Measurements from ENCODE around the gene DOCK8. TPM values are rescaled to one million over a fixed set of nuclear protein-coding genes. Genes with fewer than 3 reads are reported as not detected.

DOCK8 gene
- total RNA-seq, 1 experiment from 2014 or later: 1.4 TPM

GRCh38 chr9:306907-307306, 92.2 kb downstream of the DOCK8 start:
- no peak overlapping the region for H2BK15ac ChIP-seq (ENCODE audit: low read depth, low read length)
- H3K27me3 Mint-ChIP-seq (ENCODE audit: low read depth): no peaks in the 10 kb centered on the region
- no peaks in the 10 kb centered on the region for H3K27me3 ChIP-seq (ENCODE audit: insufficient read depth, low read length)
- no peak overlapping the region for H2BK120ac ChIP-seq (ENCODE audit: low read depth, low read length, poor library complexity, severe bottlenecking)
- no peaks in the 10 kb centered on the region for H3K23me2 ChIP-seq (ENCODE audit: insufficient read length, low read depth, low read length, poor library complexity, severe bottlenecking)
- H3K14ac ChIP-seq (ENCODE audit: insufficient read depth, low read length): no peak overlapping the region
- H3K9me3 ChIP-seq (ENCODE audit: control insufficient read depth, low read depth, low read length): no peaks in the 10 kb centered on the region
- H3T11ph ChIP-seq (ENCODE audit: low read length): no peak overlapping the region
- H3K9me3 Mint-ChIP-seq: peaks cover 0 to 3% of the 10 kb centered on the region in 2 experiments; a peak in 2 of 5 replicates
- no peak overlapping the region for H4K8ac ChIP-seq (replicated peaks; ENCODE audit: insufficient read length, low read depth, low read length)
- H3K4me1 Mint-ChIP-seq: peaks cover 3 to 9% of the 10 kb centered on the region in 2 experiments
- H3K56ac ChIP-seq (ENCODE audit: insufficient read length, low read depth, low read length): no peak overlapping the region
- H3K9ac ChIP-seq (ENCODE audit: extremely low read depth, insufficient read length, low read length): no peak overlapping the region
- H2AFZ ChIP-seq (ENCODE audit: low read length): no peak overlapping the region
- no peaks in the 10 kb centered on the region for H3K4me1 ChIP-seq (ENCODE audit: insufficient read depth, low read length)
- H3K23ac ChIP-seq (ENCODE audit: insufficient read length, low read depth, low read length): no peak overlapping the region
- H3K27ac ChIP-seq (ENCODE audit: insufficient read length, low read depth, low read length): no peak overlapping the region
- no peaks in the 10 kb centered on the region for H3K79me1 ChIP-seq (ENCODE audit: insufficient read depth, low read depth, low read length, poor library complexity, severe bottlenecking)
- H2BK12ac ChIP-seq (ENCODE audit: insufficient read length, low read depth, low read length): no peak overlapping the region
- no peak overlapping the region for H2BK20ac ChIP-seq (ENCODE audit: low read depth, low read length, poor library complexity, severe bottlenecking)
- peak; percentile 35 for DNase-seq
- no peak overlapping the region for H3K4me3 Mint-ChIP-seq
- TF ChIP-seq, protein P1, sequence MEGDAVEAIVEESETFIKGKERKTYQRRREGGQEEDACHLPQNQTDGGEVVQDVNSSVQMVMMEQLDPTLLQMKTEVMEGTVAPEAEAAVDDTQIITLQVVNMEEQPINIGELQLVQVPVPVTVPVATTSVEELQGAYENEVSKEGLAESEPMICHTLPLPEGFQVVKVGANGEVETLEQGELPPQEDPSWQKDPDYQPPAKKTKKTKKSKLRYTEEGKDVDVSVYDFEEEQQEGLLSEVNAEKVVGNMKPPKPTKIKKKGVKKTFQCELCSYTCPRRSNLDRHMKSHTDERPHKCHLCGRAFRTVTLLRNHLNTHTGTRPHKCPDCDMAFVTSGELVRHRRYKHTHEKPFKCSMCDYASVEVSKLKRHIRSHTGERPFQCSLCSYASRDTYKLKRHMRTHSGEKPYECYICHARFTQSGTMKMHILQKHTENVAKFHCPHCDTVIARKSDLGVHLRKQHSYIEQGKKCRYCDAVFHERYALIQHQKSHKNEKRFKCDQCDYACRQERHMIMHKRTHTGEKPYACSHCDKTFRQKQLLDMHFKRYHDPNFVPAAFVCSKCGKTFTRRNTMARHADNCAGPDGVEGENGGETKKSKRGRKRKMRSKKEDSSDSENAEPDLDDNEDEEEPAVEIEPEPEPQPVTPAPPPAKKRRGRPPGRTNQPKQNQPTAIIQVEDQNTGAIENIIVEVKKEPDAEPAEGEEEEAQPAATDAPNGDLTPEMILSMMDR (conservative IDR thresholded peaks at IDR 0.05): peak; percentile 59
- H4K5ac ChIP-seq (ENCODE audit: insufficient read length, low read depth, low read length): no peak overlapping the region
- H3K4ac ChIP-seq (ENCODE audit: low read depth, low read length): no peak overlapping the region
- H4K91ac ChIP-seq (ENCODE audit: insufficient read length, low read depth, low read length): no peak overlapping the region
- WGBS (ENCODE audit: extremely low coverage, insufficient read length, low lambda C conversion rate): no CpG with 5 or more reads among the region's 7 CpGs
- H2AK5ac ChIP-seq (ENCODE audit: insufficient read length, low read length): peak overlapping the region; percentile 10
- H4K20me1 ChIP-seq (ENCODE audit: control insufficient read depth, insufficient read depth, insufficient read length): no peaks in the 10 kb centered on the region
- H3K79me2 ChIP-seq (ENCODE audit: insufficient read depth, low read length): no peaks in the 10 kb centered on the region
- no peaks in the 10 kb centered on the region; a peak in 1 of 7 replicates for H3K36me3 Mint-ChIP-seq (ENCODE audit: insufficient read depth in 1 of 3, low read depth in 3 of 3)
- no peak overlapping the region for H3K4me2 ChIP-seq (ENCODE audit: insufficient read depth, insufficient read length, low read length)
- no peak overlapping the region for H2BK5ac ChIP-seq (ENCODE audit: insufficient read length, low read length)
- H3K18ac ChIP-seq (ENCODE audit: insufficient read length, low read depth, low read length): no peak overlapping the region
- no peak overlapping the region for H3K27ac Mint-ChIP-seq
